Left cardiac atrium (tissue), 4 donors: ENCODE measurements around the gene MYL6. TPM values are rescaled to one million over a fixed set of nuclear protein-coding genes. Genes with fewer than 3 reads are reported as not detected.
"Not testable (repeated sequence)": the region's sequence is repeated elsewhere in the genome, so short reads cannot be mapped to it uniquely, and the experiment has no call there.

Source experiments
- ATAC-seq, 2 donors: fragments of 200-7000 bp; cut with Tn5 transposase; one replicate each; pipeline ENCODE4 v1.9.1; 2020; ENCODE audit warnings: mild to moderate bottlenecking in 2 of 2, moderate library complexity in 2 of 2
- DNase-seq: peaks from one replicate; pipeline ENCODE4 v3.0.0-alpha.2; 2020
- intact Hi-C, 2 donors: fragments of 100-400 bp; cut with DNase I; formaldehyde crosslinking; loops; one replicate each; pipeline versions ENCODE4 v1.14.1 to v1.15.1; 2022 to 2023
- total RNA-seq, 2 donors: library from RNA; stranded (reverse); fragmentation: NEBNext Ultra II Directional; extraction: Animal tissue kit (Norgen Biotek cat#: 25700); gene quantifications; one replicate each; pipeline ENCODE4 v1.2.1, GENCODE V29; 2021
- donor health status: DM: no; HTN: yes; CAD: no.
- donor health status: DM: no; HTN: yes; CAD: no; lungs with severe emphysema.
- donor health status: DM: yes; HTN: yes; CAD: no.
- donor health status: Dilated cardiomyopathy.

The MYL6 gene
- total RNA-seq, 2 donors from 2014 or later: 1,071 to 1,319 TPM

GRCh38 chr12:56164345-56164729 is 6.2 kb downstream of the MYL6 start:
- DNase-seq (no peak), ATAC-seq (peak in 1 of 2 donors; percentile 1)

GRCh38 chr12:56165369-56165768 is 7.2 kb downstream of the MYL6 start:
- ATAC-seq (peak in 1 of 2 donors; percentile 1), DNase-seq (no peak)
- intact Hi-C loops: no loop called here

More at GRCh38 chr12:56164345-56164729, 6.2 kb downstream of the MYL6 start:
- intact Hi-C loops: no loop called here

- ATAC-seq: no peak
- intact Hi-C loops: no loop called here
- DNase-seq: no peak
Measured at GRCh38 chr12:56169229-56169759, 11.1 kb downstream of the MYL6 start.

GRCh38 chr12:56172839-56173238 is 14.7 kb downstream of the MYL6 start:
- intact Hi-C loops: no loop called here
- no peak for DNase-seq
- ATAC-seq: no peak

GRCh38 chr12:56178347-56178746 is 20.2 kb downstream of the MYL6 start:
- ATAC-seq (no peak), DNase-seq (no peak)
- intact Hi-C loops: no loop called here

GRCh38 chr12:56186957-56187356 is 28.8 kb downstream of the MYL6 start:
- ATAC-seq: no peak
- DNase-seq: no peak
- intact Hi-C loops: loop anchor here in 1 of 2 donors (5.0 kb wide), 1 partner anchor 35 kb away; the partner anchor contains the start of genes NABP2 and RNF41

- ATAC-seq (no peak), DNase-seq (no peak)
- intact Hi-C loops: loop anchor here (2.0 to 5.0 kb wide), 4 partner anchors 29 to 69 kb away; partner anchors contain the start of genes ESYT1 (in 1 of the 2), MYL6 (in 1 of the 2), NABP2 (in 1 of the 2) and RNF41 (in 1 of the 2)
Measured at GRCh38 chr12:56188131-56188777, 30.1 kb downstream of the MYL6 start.

- peak; percentile 4 to 8 for ATAC-seq
- DNase-seq: no peak
- intact Hi-C loops: loop anchor here (2.0 to 5.0 kb wide), 4 partner anchors 30 to 70 kb away; partner anchors contain the start of genes ESYT1 (in 1 of the 2), MYL6 (in 1 of the 2), NABP2 (in 1 of the 2) and RNF41 (in 1 of the 2)
Measured at GRCh38 chr12:56188778-56189098, 30.6 kb downstream of the MYL6 start.

- intact Hi-C loops: loop anchor here (2.0 to 5.0 kb wide), 4 partner anchors 31 to 71 kb away; partner anchors contain the start of genes ESYT1 (in 1 of the 2), MYL6 (in 1 of the 2), NABP2 (in 1 of the 2) and RNF41 (in 1 of the 2)
- ATAC-seq (peak; percentile 80 to 85), DNase-seq (peak; percentile 90)
Measured at GRCh38 chr12:56189099-56189917, 31.1 kb downstream of the MYL6 start, which contains the start of gene SMARCC2. TSS of gene SMARCC2 (minus strand) at chr12:56189483. CDS start at chr12:56189461, 22 bp downstream.

- peak; percentile 64 to 79 for ATAC-seq
Measured at GRCh38 chr12:56189918-56190694, 31.9 kb downstream of the MYL6 start.

GRCh38 chr12:56190695-56191155 is 32.6 kb downstream of the MYL6 start:
- ATAC-seq: peak in 1 of 2 donors; percentile 9
- DNase-seq: no peak
- intact Hi-C loops: loop anchor here in 1 of 2 donors (5.0 kb wide), 1 partner anchor 277 kb away; the partner anchor contains the start of gene SPRYD4

More at GRCh38 chr12:56189918-56190694, 31.9 kb downstream of the MYL6 start:
- peak; percentile 76 for DNase-seq
- intact Hi-C loops: loop anchor here (2.0 to 5.0 kb wide), 5 partner anchors 31 to 277 kb away; partner anchors contain the start of genes ESYT1 (in 1 of the 2), MYL6 (in 1 of the 2), NABP2 (in 1 of the 2) and RNF41 (in 1 of the 2)

- DNase-seq (no peak), ATAC-seq (no peak)
- intact Hi-C loops: loop anchor here in 1 of 2 donors (5.0 kb wide), 1 partner anchor 275 kb away; the partner anchor contains the start of gene SPRYD4
Measured at GRCh38 chr12:56192582-56192981, 34.4 kb downstream of the MYL6 start.

- intact Hi-C loops: loop anchor here in 1 of 2 donors (5.0 kb wide), 1 partner anchor 274 kb away; the partner anchor contains the start of gene SPRYD4
- no peak for ATAC-seq
- peak; percentile 76 for DNase-seq
Measured at GRCh38 chr12:56193025-56193578, 34.9 kb downstream of the MYL6 start.

- ATAC-seq (peak; percentile 52 to 75), DNase-seq (peak; percentile 39)
- intact Hi-C loops: not testable (repeated sequence)
Measured at GRCh38 chr12:56196818-56197550, 38.8 kb downstream of the MYL6 start.

GRCh38 chr12:56197921-56198635 is 39.9 kb downstream of the MYL6 start:
- intact Hi-C loops: no loop called here
- DNase-seq: no peak
- ATAC-seq: no peak

- ATAC-seq (no peak), DNase-seq (no peak)
- intact Hi-C loops: no loop called here
Measured at GRCh38 chr12:56198836-56199235, 40.7 kb downstream of the MYL6 start.

GRCh38 chr12:56202366-56202765 is 44.2 kb downstream of the MYL6 start:
- intact Hi-C loops: no loop called here
- ATAC-seq: no peak
- DNase-seq: no peak
